Stimulated activated naive B cell treated with anti-CD40 and anti-IgM and Interleukin-4, amounts not matched to agents 10 μg/mL and 1 μg/mL and 100 μg/mL, for 72 hours (primary cell): Measurements from ENCODE around the gene ACOT2.
"Not testable (repeated sequence)": the region's sequence is repeated elsewhere in the genome, so short reads cannot be mapped to it uniquely, and the experiment has no call there.

ENCODE experiments used
- ATAC-seq, 2 donors: fragments of 150-1000 bp; cut with Tn5 transposase; replicated peaks; 2 replicates each; pipeline ENCODE4 v1.10.0; 2021; ENCODE audit warnings: moderate library complexity in 1 of 2
- DNase-seq: peaks from one replicate; pipeline ENCODE4 v3.0.0; 2021
- H3K27ac Mint-ChIP-seq: one replicate; pipeline ENCODE4 v1.8.0; 2022; ENCODE audit warnings: mild to moderate bottlenecking, mixed read lengths
- H3K27me3 Mint-ChIP-seq, 2 donors: one replicate each; pipeline ENCODE4 v1.8.0; 2022; ENCODE audit warnings: mixed read lengths in 2 of 2
- H3K36me3 Mint-ChIP-seq, 2 donors: one replicate each; pipeline ENCODE4 v1.8.0; 2022; ENCODE audit warnings: mixed read lengths in 2 of 2, mild to moderate bottlenecking in 1 of 2
- H3K4me1 Mint-ChIP-seq, 2 donors: one replicate each; pipeline ENCODE4 v1.8.0; 2022; ENCODE audit warnings: mixed read lengths in 2 of 2, mild to moderate bottlenecking in 1 of 2
- H3K4me3 Mint-ChIP-seq, 2 donors: one replicate each; pipeline ENCODE4 v1.8.0; 2022; ENCODE audit warnings: mild to moderate bottlenecking in 2 of 2, mixed read lengths in 2 of 2, moderate library complexity in 1 of 2
- H3K9me3 Mint-ChIP-seq, 2 donors: one replicate each; pipeline ENCODE4 v1.8.0; 2022; ENCODE audit warnings: mixed read lengths in 2 of 2, mild to moderate bottlenecking in 1 of 2

The ACOT2 gene, protein sequence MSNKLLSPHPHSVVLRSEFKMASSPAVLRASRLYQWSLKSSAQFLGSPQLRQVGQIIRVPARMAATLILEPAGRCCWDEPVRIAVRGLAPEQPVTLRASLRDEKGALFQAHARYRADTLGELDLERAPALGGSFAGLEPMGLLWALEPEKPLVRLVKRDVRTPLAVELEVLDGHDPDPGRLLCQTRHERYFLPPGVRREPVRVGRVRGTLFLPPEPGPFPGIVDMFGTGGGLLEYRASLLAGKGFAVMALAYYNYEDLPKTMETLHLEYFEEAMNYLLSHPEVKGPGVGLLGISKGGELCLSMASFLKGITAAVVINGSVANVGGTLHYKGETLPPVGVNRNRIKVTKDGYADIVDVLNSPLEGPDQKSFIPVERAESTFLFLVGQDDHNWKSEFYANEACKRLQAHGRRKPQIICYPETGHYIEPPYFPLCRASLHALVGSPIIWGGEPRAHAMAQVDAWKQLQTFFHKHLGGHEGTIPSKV

DNA sequence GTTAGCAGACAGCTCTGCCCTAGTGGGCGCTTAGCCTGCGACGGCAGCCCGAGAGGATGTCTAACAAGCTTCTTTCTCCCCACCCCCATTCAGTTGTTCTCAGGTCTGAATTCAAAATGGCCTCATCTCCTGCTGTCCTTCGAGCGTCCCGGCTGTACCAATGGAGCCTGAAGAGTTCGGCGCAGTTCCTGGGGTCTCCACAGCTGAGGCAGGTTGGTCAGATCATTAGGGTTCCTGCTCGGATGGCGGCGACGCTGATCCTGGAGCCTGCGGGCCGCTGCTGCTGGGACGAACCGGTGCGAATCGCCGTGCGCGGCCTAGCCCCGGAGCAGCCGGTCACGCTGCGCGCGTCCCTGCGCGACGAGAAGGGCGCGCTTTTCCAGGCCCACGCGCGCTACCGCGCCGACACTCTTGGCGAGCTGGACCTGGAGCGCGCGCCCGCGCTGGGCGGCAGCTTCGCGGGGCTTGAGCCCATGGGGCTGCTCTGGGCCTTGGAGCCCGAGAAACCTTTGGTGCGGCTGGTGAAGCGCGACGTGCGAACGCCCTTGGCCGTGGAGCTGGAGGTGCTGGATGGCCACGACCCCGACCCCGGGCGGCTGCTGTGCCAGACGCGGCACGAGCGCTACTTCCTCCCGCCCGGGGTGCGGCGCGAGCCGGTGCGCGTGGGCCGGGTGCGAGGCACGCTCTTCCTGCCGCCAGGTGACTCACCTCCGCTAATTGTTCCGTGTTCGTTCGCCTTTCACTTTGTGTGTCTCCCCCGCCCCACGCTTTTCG lies at the start of gene ACOT2:
TSS of gene ACOT2 (plus strand) at position 29 of the 774 bp plus-strand sequence. CDS start at position 57, 28 bp downstream.
- ATAC-seq = peak; percentile 82
- Mint-ChIP-seq H3K27ac (peak within 1 kb of the TSS; percentile 98), H3K4me3 (peak within 1 kb of the TSS; percentile 90 to 96), H3K36me3 (peaks cover 23 to 41% of the 10 kb centered on the region in 2 donors), H3K4me1 (peaks cover 24 to 36% of the 10 kb centered on the region in 2 donors)
- peak; percentile 66 for DNase-seq
- not testable (repeated sequence) for H3K27me3 Mint-ChIP-seq, H3K9me3 Mint-ChIP-seq

- ATAC-seq (no peak), DNase-seq (no peak)
- Mint-ChIP-seq H3K4me1 (no peaks in the 10 kb centered on the region), H3K36me3 (no peaks in the 10 kb centered on the region), H3K4me3 (no peak overlapping the region), H3K27ac (no peak overlapping the region), H3K27me3 (no peaks in the 10 kb centered on the region), H3K9me3 (no peaks in the 10 kb centered on the region)
These were observed 47.8 kb upstream of the ACOT2 start for GRCh38 chr14:73521229-73521628.

GRCh38 chr14:73524493-73524892 lies 44.5 kb upstream of the ACOT2 start:
- no peak for DNase-seq
- ATAC-seq = no peak
- H3K4me1 Mint-ChIP-seq = no peaks in the 10 kb centered on the region
- no peak overlapping the region for H3K4me3 Mint-ChIP-seq
- H3K27me3 Mint-ChIP-seq = no peaks in the 10 kb centered on the region
- H3K9me3 Mint-ChIP-seq = no peaks in the 10 kb centered on the region
- H3K27ac Mint-ChIP-seq = no peak overlapping the region
- H3K36me3 Mint-ChIP-seq = no peaks in the 10 kb centered on the region

GRCh38 chr14:73526036-73526984 lies 42.7 kb upstream of the ACOT2 start:
- Mint-ChIP-seq H3K9me3 (no peaks in the 10 kb centered on the region), H3K4me3 (no peak overlapping the region), H3K4me1 (no peaks in the 10 kb centered on the region), H3K36me3 (no peaks in the 10 kb centered on the region), H3K27ac (no peak overlapping the region), H3K27me3 (no peaks in the 10 kb centered on the region)
- no peak for ATAC-seq
- DNase-seq = no peak

GRCh38 chr14:73529356-73529755 lies 39.7 kb upstream of the ACOT2 start:
- not testable (repeated sequence) for ATAC-seq, H3K4me3 Mint-ChIP-seq, H3K36me3 Mint-ChIP-seq, H3K4me1 Mint-ChIP-seq, H3K9me3 Mint-ChIP-seq, H3K27me3 Mint-ChIP-seq, DNase-seq, H3K27ac Mint-ChIP-seq

- H3K9me3 Mint-ChIP-seq, H3K27me3 Mint-ChIP-seq, DNase-seq, H3K4me3 Mint-ChIP-seq, H3K36me3 Mint-ChIP-seq, H3K27ac Mint-ChIP-seq, ATAC-seq, H3K4me1 Mint-ChIP-seq: not testable (repeated sequence)
These were observed 37.0 kb upstream of the ACOT2 start for GRCh38 chr14:73531971-73532370.

DNA sequence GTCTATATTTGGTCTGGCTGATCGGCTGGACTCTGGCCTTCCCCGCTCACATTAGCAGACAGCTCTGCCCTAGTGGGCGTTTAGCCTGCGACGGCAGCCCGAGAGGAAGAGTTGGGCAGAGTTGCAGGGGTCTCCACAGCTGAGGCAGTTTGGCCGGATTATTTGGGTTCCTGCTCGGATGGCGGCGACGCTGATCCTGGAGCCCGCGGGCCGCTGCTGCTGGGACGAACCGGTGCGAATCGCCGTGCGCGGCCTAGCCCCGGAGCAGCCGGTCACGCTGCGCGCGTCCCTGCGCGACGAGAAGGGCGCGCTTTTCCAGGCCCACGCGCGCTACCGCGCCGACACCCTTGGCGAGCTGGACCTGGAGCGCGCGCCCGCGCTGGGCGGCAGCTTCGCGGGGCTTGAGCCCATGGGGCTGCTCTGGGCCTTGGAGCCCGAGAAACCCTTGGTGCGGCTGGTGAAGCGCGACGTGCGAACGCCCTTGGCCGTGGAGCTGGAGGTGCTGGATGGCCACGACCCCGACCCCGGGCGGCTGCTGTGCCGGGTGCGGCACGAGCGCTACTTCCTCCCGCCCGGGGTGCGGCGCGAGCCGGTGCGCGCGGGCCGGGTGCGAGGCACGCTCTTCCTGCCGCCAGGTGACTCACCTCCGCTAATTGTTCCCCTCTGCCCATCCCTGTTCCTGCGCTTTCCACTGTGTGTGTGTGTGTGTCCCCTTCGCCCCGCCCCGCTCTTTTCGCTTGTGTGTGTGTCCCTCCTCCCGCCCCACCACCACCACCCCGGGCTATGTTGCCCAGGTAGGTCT lies 31.6 kb upstream of the ACOT2 start:
- not testable (repeated sequence) for DNase-seq
- peak overlapping the region; percentile 65 to 78 for H3K4me3 Mint-ChIP-seq

DNA sequence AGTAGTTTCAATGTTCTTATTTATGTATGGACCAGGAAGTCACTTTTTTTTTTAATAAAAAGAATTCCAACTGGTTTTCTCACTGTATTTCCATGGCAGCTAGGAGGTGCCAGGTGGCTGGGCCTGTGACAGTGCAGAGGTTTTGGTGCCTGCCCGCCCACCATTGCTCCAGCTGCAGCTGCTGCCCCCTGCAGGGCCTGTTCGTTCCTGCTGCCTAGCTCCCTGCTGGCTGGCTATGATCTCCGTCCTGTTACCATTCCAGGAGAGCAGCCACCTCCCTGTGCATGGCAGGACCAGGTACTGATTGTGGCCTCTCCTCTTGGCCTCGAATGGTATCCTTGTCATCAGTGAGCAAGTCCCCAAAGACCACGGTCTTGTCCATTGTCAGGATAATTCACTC lies 30.0 kb upstream of the ACOT2 start:
- not testable (repeated sequence) for H3K27me3 Mint-ChIP-seq, H3K36me3 Mint-ChIP-seq, H3K4me3 Mint-ChIP-seq, H3K9me3 Mint-ChIP-seq, H3K27ac Mint-ChIP-seq, H3K4me1 Mint-ChIP-seq
- ATAC-seq = peak; percentile 94
- peak; percentile 15 for DNase-seq

More for the DNA sequence above, 31.6 kb upstream of the ACOT2 start:
- H3K9me3 Mint-ChIP-seq, H3K36me3 Mint-ChIP-seq, H3K27ac Mint-ChIP-seq, H3K27me3 Mint-ChIP-seq, H3K4me1 Mint-ChIP-seq: not testable (repeated sequence)
- peak; percentile 45 to 51 for ATAC-seq

- not testable (repeated sequence) for ATAC-seq
These were observed 26.1 kb upstream of the ACOT2 start for GRCh38 chr14:73542961-73543360.

GRCh38 chr14:73545353-73545752 lies 23.7 kb upstream of the ACOT2 start:
- not testable (repeated sequence) for ATAC-seq, H3K4me3 Mint-ChIP-seq, DNase-seq, H3K27ac Mint-ChIP-seq, H3K27me3 Mint-ChIP-seq, H3K36me3 Mint-ChIP-seq, H3K4me1 Mint-ChIP-seq, H3K9me3 Mint-ChIP-seq

More at GRCh38 chr14:73542961-73543360, 26.1 kb upstream of the ACOT2 start:
- not testable (repeated sequence) for H3K4me1 Mint-ChIP-seq, H3K36me3 Mint-ChIP-seq, DNase-seq, H3K27me3 Mint-ChIP-seq, H3K4me3 Mint-ChIP-seq, H3K27ac Mint-ChIP-seq, H3K9me3 Mint-ChIP-seq

DNA sequence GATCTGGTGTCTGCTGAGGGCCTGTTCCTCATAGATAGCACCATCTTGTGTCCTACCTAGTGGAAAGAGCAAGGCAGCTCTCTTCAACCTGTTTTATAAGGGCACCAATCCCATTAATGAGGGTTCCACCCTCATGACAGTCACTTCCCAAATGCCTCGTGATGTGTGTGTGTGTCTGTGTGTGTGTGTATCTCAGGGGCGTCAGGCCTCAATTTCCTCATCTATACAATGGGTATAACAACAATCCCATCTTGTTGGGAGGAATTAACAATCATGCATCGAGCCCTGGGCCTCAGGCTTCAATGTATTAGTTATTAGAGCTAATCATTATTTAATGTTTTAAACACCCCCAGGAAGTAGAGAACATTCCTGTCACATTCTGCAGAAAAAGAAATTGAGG lies 19.9 kb upstream of the ACOT2 start:
- not testable (repeated sequence) for ATAC-seq, DNase-seq, H3K27ac Mint-ChIP-seq, H3K4me3 Mint-ChIP-seq, H3K27me3 Mint-ChIP-seq, H3K4me1 Mint-ChIP-seq, H3K9me3 Mint-ChIP-seq, H3K36me3 Mint-ChIP-seq

DNA sequence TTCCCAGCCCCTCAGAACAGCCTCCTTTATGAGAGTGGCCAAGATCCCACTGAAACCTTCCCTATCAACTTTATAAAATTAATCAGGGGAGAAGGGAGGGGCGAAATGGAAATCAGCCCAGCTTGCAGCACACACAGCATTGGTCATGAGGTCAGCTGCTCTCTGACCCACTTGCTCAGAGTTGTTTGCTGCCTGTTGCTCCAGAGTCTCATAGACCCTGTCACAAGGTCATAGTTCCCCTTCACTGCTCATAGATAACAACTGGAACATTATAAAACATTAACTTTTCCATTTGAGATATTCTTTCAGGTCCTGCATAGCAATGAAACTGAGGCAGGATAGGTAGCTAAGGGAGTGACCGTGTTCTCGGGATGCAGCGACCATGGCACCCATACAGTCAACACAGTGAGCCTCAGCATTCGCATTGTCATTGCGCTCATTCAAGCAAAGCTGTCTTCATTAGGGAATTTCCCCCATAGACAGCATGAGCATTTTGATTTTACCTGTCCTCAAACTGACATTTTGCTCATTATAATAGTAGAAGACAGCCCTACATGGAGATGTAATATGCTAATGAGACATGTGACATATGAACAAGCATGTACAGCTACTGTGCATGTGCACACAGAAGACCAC lies 19.0 kb upstream of the ACOT2 start:
- not testable (repeated sequence) for H3K4me3 Mint-ChIP-seq, H3K36me3 Mint-ChIP-seq, H3K27me3 Mint-ChIP-seq, H3K27ac Mint-ChIP-seq, H3K4me1 Mint-ChIP-seq, DNase-seq, H3K9me3 Mint-ChIP-seq
- peak; percentile 94 to 98 for ATAC-seq

- peaks cover 0 to 4% of the 10 kb centered on the region in 2 donors for H3K27me3 Mint-ChIP-seq
These were observed 15.2 kb upstream of the ACOT2 start for GRCh38 chr14:73553845-73554244.

More at GRCh38 chr14:73553845-73554244, 15.2 kb upstream of the ACOT2 start:
- DNase-seq = no peak
- H3K36me3 Mint-ChIP-seq = no peaks in the 10 kb centered on the region
- no peak for ATAC-seq
- H3K27ac Mint-ChIP-seq = no peak overlapping the region
- no peaks in the 10 kb centered on the region for H3K9me3 Mint-ChIP-seq
- H3K4me1 Mint-ChIP-seq = peaks cover 1 to 5% of the 10 kb centered on the region in 2 donors
- H3K4me3 Mint-ChIP-seq = no peak overlapping the region
